DOHH2 (cell line): ENCODE measurements around the gene SEC22C.

Experiments
- H3F3A ChIP-seq: fragments of 200-600 bp; sonication (generic), shearing (Covaris generic); 2 replicates; pipeline ENCODE4 v1.6.0; 2016; ENCODE audit warnings: antibody characterized with exemption, mild to moderate bottlenecking; ENCODE audit not compliant: control insufficient read depth, insufficient read depth
- H3K27ac ChIP-seq: fragments of 200-600 bp; sonication (generic); 2 replicates; pipeline ENCODE4 v1.5.1; 2014; ENCODE audit warnings: low read depth, mild to moderate bottlenecking, low read length, moderate library complexity
- H3K27me3 ChIP-seq: fragments of 200-600 bp; sonication (generic); 2 replicates; pipeline ENCODE4 v1.6.1; 2014; ENCODE audit warnings: mild to moderate bottlenecking, low read length, mixed read lengths; ENCODE audit not compliant: control insufficient read depth
- H3K36me3 ChIP-seq: fragments of 200-600 bp; sonication (generic); 2 replicates; pipeline ENCODE4 v1.6.1; 2014; ENCODE audit warnings: mild to moderate bottlenecking, low read length, moderate library complexity, mixed read lengths; ENCODE audit not compliant: control insufficient read depth
- H3K4me1 ChIP-seq: fragments of 200-600 bp; sonication (generic); 2 replicates; pipeline ENCODE4 v1.6.1; 2014; ENCODE audit warnings: mild to moderate bottlenecking, low read length, mixed read lengths; ENCODE audit not compliant: control insufficient read depth
- H3K4me2 ChIP-seq: fragments of 200-600 bp; sonication (generic); 2 replicates; pipeline ENCODE4 v1.6.0; 2014; ENCODE audit warnings: mild to moderate bottlenecking, low read length, moderate library complexity
- H3K4me3 ChIP-seq: fragments of 200-600 bp; sonication (generic); 2 replicates; pipeline ENCODE4 v1.5.1; 2014; ENCODE audit warnings: mild to moderate bottlenecking, low read length, mixed read lengths
- H3K79me2 ChIP-seq: fragments of 200-600 bp; sonication (generic); 2 replicates; pipeline ENCODE4 v1.6.1; 2014; ENCODE audit warnings: mild to moderate bottlenecking, low read length, mixed read lengths; ENCODE audit not compliant: control insufficient read depth
- H3K9me2 ChIP-seq: fragments of 200-600 bp; sonication (generic); replicated peaks from 2 replicates; pipeline ENCODE4 v1.6.1; 2014; ENCODE audit warnings: mild to moderate bottlenecking, low read length, mixed read lengths; ENCODE audit not compliant: control insufficient read depth
- H3K9me3 ChIP-seq: fragments of 200-600 bp; sonication (generic); 2 replicates; pipeline ENCODE4 v1.6.1; 2014; ENCODE audit warnings: antibody characterized with exemption, low read length, mixed read lengths; ENCODE audit not compliant: control insufficient read depth, insufficient read depth
- H4K20me1 ChIP-seq: fragments of 200-600 bp; sonication (generic); 2 replicates; pipeline ENCODE4 v1.6.0; 2014; ENCODE audit warnings: low read depth, mild to moderate bottlenecking, antibody characterized with exemption, low read length, moderate library complexity; ENCODE audit not compliant: control insufficient read depth, insufficient read depth
- CTCF ChIP-seq: fragments of 200-600 bp; sonication (generic); IDR thresholded peaks from one replicate; pipeline ENCODE4 v1.5.1; 2014; ENCODE audit warnings: antibody characterized with exemption, mild to moderate bottlenecking, low read depth, low read length; ENCODE audit not compliant: poor library complexity, severe bottlenecking
- EZH2phosphoT487 ChIP-seq: fragments of 200-600 bp; sonication (generic); IDR thresholded peaks from 2 replicates; pipeline ENCODE4 v1.6.1; 2017; ENCODE audit warnings: borderline replicate concordance, mild to moderate bottlenecking, antibody characterized with exemption, low read length, moderate library complexity, mixed read lengths

Gene SEC22C

GRCh38 chr3:42510325-42510724, 71.4 kb downstream of the SEC22C start:
- H3K4me2 ChIP-seq = no peak overlapping the region
- H3K79me2 ChIP-seq = no peaks in the 10 kb centered on the region
- no peaks in the 10 kb centered on the region for H3K9me3 ChIP-seq
- H3K27me3 ChIP-seq = peaks cover 11% of the 10 kb centered on the region; the same call in 1 of the 2 replicates
- H3K4me1 ChIP-seq = no peaks in the 10 kb centered on the region
- no peak overlapping the region for H3K27ac ChIP-seq
- H3K36me3 ChIP-seq = no peaks in the 10 kb centered on the region
- H3K9me2 ChIP-seq = no peaks in the 10 kb centered on the region
- H4K20me1 ChIP-seq = no peaks in the 10 kb centered on the region
- H3F3A ChIP-seq = no peaks in the 10 kb centered on the region
- H3K4me3 ChIP-seq = no peak overlapping the region
- TF ChIP-seq CTCF (no peak), EZH2phosphoT487 (no peak)

GRCh38 chr3:42509111-42509510, 72.7 kb downstream of the SEC22C start:
- Histone ChIP-seq H3K4me3 (no peak overlapping the region), H3K4me1 (no peaks in the 10 kb centered on the region), H3K9me2 (no peaks in the 10 kb centered on the region), H3K36me3 (no peaks in the 10 kb centered on the region), H4K20me1 (no peaks in the 10 kb centered on the region), H3K9me3 (no peaks in the 10 kb centered on the region), H3K27me3 (peaks cover 11% of the 10 kb centered on the region; the same call in 1 of the 2 replicates), H3F3A (no peaks in the 10 kb centered on the region), H3K4me2 (no peak overlapping the region), H3K79me2 (no peaks in the 10 kb centered on the region), H3K27ac (no peak overlapping the region)
- TF ChIP-seq CTCF (no peak), EZH2phosphoT487 (no peak)

- Histone ChIP-seq H3K4me2 (no peak overlapping the region), H3K27me3 (peaks cover 11% of the 10 kb centered on the region; the same call in 1 of the 2 replicates), H4K20me1 (no peaks in the 10 kb centered on the region), H3F3A (no peaks in the 10 kb centered on the region), H3K4me3 (no peak overlapping the region), H3K9me2 (no peaks in the 10 kb centered on the region), H3K4me1 (no peaks in the 10 kb centered on the region), H3K36me3 (no peaks in the 10 kb centered on the region), H3K27ac (no peak overlapping the region), H3K79me2 (no peaks in the 10 kb centered on the region), H3K9me3 (no peaks in the 10 kb centered on the region)
- TF ChIP-seq CTCF (no peak), EZH2phosphoT487 (no peak)
Measured at GRCh38 chr3:42508562-42508961, 73.2 kb downstream of the SEC22C start.
